CD4-positive, alpha-beta memory T cell (primary cell): ENCODE measurements around the gene NRG3. TPM values are rescaled to one million over a fixed set of nuclear protein-coding genes. Genes with fewer than 3 reads are reported as not detected.

ENCODE experiments used
- CTCF ChIA-PET: fragments of 350-600 bp; sonication (Branson Sonifier 250); formaldehyde crosslinking; loops from one replicate; lab custom pipeline; 2021; ENCODE audit warnings: inconsistent platforms; ENCODE audit not compliant: partially characterized antibody; lab: Charles Lee
- POLR2A ChIA-PET: fragments of 350-600 bp; sonication (Branson Sonifier 250); formaldehyde crosslinking; loops from one replicate; lab custom pipeline; 2021; ENCODE audit not compliant: partially characterized antibody; lab: Charles Lee
- DNase-seq, 5 donors: peaks; one replicate each; pipeline versions ENCODE4 v3.0.0 to v3.0.0-alpha.2; 2020 to 2022; ENCODE audit warnings: mixed read lengths in 1 of 5
- H3K27ac ChIP-seq: one replicate; pipeline ENCODE4 v1.7.0; 2013; ENCODE audit warnings: low read depth, low read length
- H3K27me3 ChIP-seq: 2 replicates; pipeline ENCODE4 v1.7.0; 2013; ENCODE audit warnings: mild to moderate bottlenecking, low read length, moderate library complexity; ENCODE audit not compliant: insufficient read depth
- H3K36me3 ChIP-seq: 2 replicates; pipeline ENCODE4 v1.7.0; 2013; ENCODE audit warnings: mild to moderate bottlenecking, low read length, moderate library complexity; ENCODE audit not compliant: insufficient read depth
- H3K4me1 ChIP-seq: 2 replicates; pipeline ENCODE4 v1.7.0; 2013; ENCODE audit warnings: mild to moderate bottlenecking, low read length, moderate library complexity; ENCODE audit not compliant: insufficient read depth
- H3K4me3 ChIP-seq, 2 donors: one replicate each; pipeline ENCODE4 v1.7.0; 2013; ENCODE audit warnings: low read length in 2 of 2, mild to moderate bottlenecking in 1 of 2
- H3K9me3 ChIP-seq, 2 donors: one replicate each; pipeline ENCODE4 v1.7.0; 2013; ENCODE audit warnings: low read length in 2 of 2, control low read depth in 1 of 2; ENCODE audit not compliant: control insufficient read depth in 1 of 2
- H3K27ac Mint-ChIP-seq, 7 donors: one replicate each; pipeline ENCODE4 v1.8.0; 2020 to 2021; ENCODE audit warnings: mixed read lengths in 7 of 7, mild to moderate bottlenecking in 6 of 7, inconsistent platforms in 3 of 7, moderate library complexity in 3 of 7
- H3K27me3 Mint-ChIP-seq, 2 donors: one replicate each; pipeline ENCODE4 v1.8.0; 2020 to 2021; ENCODE audit warnings: mixed read lengths in 2 of 2
- H3K36me3 Mint-ChIP-seq, 2 donors: one replicate each; pipeline ENCODE4 v1.8.0; 2020 to 2021; ENCODE audit warnings: mixed read lengths in 2 of 2, inconsistent platforms in 1 of 2, mild to moderate bottlenecking in 1 of 2
- H3K4me1 Mint-ChIP-seq, 4 donors: one replicate each; pipeline ENCODE4 v1.8.0; 2020 to 2021; ENCODE audit warnings: mixed read lengths in 4 of 4, mild to moderate bottlenecking in 1 of 4
- H3K4me3 Mint-ChIP-seq, 8 donors: one replicate each; pipeline ENCODE4 v1.8.0; 2020 to 2021; ENCODE audit warnings: mixed read lengths in 8 of 8, mild to moderate bottlenecking in 7 of 8, moderate library complexity in 6 of 8, inconsistent platforms in 3 of 8
- H3K9me3 Mint-ChIP-seq, 8 donors: one replicate each; pipeline ENCODE4 v1.8.0; 2020 to 2021; ENCODE audit warnings: mixed read lengths in 8 of 8, mild to moderate bottlenecking in 5 of 8, inconsistent platforms in 3 of 8, moderate library complexity in 1 of 8
- intact Hi-C: fragments of 100-400 bp; cut with micrococcal nuclease; formaldehyde crosslinking; loops from one replicate; pipeline ENCODE4 v1.15.1; 2023
- polyA plus RNA-seq, 2 donors: library from polyadenylated mRNA; unstranded; fragments of 300-500 nt; fragmentation: Illumina TruSeq; gene quantifications; one replicate each; pipeline ENCODE4 v1.2.3, GENCODE V29; 2021
- total RNA-seq, 2 experiments: library from RNA; stranded (reverse); gene quantifications; one replicate each; pipeline ENCODE4 v1.2.3, GENCODE V29; 2021

Gene NRG3
- total and polyA plus RNA-seq, 4 experiments from 2014 or later, result not detected

- Histone ChIP-seq H3K27ac (no peak overlapping the region), H3K4me3 (no peak overlapping the region), H3K4me1 (no peaks in the 10 kb centered on the region), H3K36me3 (no peaks in the 10 kb centered on the region), H3K9me3 (no peaks in the 10 kb centered on the region), H3K27me3 (no peaks in the 10 kb centered on the region)
- H3K27me3 Mint-ChIP-seq, result no peaks in the 10 kb centered on the region
- H3K36me3 Mint-ChIP-seq, result no peaks in the 10 kb centered on the region
- H3K27ac Mint-ChIP-seq, result no peak overlapping the region
- intact Hi-C loops, result no loop called here
- H3K4me3 Mint-ChIP-seq, result no peak overlapping the region
- no peak for DNase-seq
- peaks cover 0 to 4% (median 3%) of the 10 kb centered on the region in 8 donors for H3K9me3 Mint-ChIP-seq
- H3K4me1 Mint-ChIP-seq, result no peaks in the 10 kb centered on the region
- ChIA-PET POLR2A (no interaction called here), CTCF (no interaction called here)
Observed at GRCh38 chr10:82576093-82576492, 701.1 kb downstream of the NRG3 start.

DNA sequence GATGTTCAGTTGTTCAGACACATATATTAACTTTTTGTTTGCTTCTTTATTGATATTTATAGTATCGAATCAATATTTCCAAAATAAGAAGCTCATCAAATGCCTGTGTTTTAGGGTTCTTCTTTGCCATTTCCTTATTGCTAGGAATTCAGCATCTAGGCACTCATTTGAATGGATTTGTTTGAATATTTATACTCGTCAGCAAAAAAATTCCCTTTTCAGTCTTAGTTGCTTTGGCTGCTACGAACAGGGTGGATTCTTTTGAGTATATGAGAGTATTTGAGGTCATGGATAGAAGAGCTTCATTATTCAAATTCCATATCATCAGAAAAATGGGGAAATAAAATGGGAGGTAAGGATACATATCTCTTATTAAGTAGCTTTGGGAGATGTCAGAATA is 706.9 kb downstream of the NRG3 start:
- no peak overlapping the region for H3K4me3 Mint-ChIP-seq
- peaks cover 0 to 7% (median 5%) of the 10 kb centered on the region in 8 donors for H3K9me3 Mint-ChIP-seq
- no peaks in the 10 kb centered on the region for H3K9me3 ChIP-seq
- H3K27ac ChIP-seq, result no peak overlapping the region
- H3K36me3 ChIP-seq, result no peaks in the 10 kb centered on the region
- H3K4me1 ChIP-seq, result no peaks in the 10 kb centered on the region
- H3K27me3 Mint-ChIP-seq, result no peaks in the 10 kb centered on the region
- ChIA-PET POLR2A (no interaction called here), CTCF (no interaction called here)
- H3K27ac Mint-ChIP-seq, result no peak overlapping the region
- no peaks in the 10 kb centered on the region for H3K27me3 ChIP-seq
- H3K4me3 ChIP-seq, result no peak overlapping the region
- DNase-seq, result no peak
- no peaks in the 10 kb centered on the region for H3K4me1 Mint-ChIP-seq
- no peaks in the 10 kb centered on the region for H3K36me3 Mint-ChIP-seq
- intact Hi-C loops, result no loop called here

DNA sequence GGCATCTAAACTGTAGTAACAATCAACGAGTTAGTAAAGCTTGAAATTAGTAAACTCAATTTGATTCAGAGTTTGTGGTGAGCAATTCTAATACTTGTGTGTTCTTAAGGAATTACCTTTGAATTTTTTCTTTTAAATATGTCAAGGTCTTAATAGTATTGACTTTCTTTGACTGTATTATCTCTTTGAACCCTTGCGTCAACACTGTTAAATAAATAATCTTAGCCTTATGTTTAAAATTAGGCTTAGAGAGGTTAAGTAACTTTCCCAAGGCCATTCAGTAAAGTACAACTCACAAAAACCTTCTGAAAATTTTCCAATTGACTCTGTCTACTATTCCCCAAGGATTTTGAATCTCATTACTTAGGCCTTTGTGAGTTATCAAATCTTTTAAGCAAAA is 716.4 kb downstream of the NRG3 start:
- Mint-ChIP-seq H3K36me3 (no peaks in the 10 kb centered on the region), H3K4me3 (no peak overlapping the region), H3K27me3 (no peaks in the 10 kb centered on the region), H3K9me3 (peaks cover 0 to 9% (median 4%) of the 10 kb centered on the region in 8 donors), H3K27ac (no peak overlapping the region), H3K4me1 (no peaks in the 10 kb centered on the region)
- no peaks in the 10 kb centered on the region for H3K9me3 ChIP-seq
- no peaks in the 10 kb centered on the region for H3K4me1 ChIP-seq
- H3K27ac ChIP-seq, result no peak overlapping the region
- no peaks in the 10 kb centered on the region for H3K36me3 ChIP-seq
- POLR2A ChIA-PET, result no interaction called here
- no peak overlapping the region for H3K4me3 ChIP-seq
- no peak for DNase-seq
- intact Hi-C loops, result no loop called here
- H3K27me3 ChIP-seq, result no peaks in the 10 kb centered on the region
- CTCF ChIA-PET, result no interaction called here

DNA sequence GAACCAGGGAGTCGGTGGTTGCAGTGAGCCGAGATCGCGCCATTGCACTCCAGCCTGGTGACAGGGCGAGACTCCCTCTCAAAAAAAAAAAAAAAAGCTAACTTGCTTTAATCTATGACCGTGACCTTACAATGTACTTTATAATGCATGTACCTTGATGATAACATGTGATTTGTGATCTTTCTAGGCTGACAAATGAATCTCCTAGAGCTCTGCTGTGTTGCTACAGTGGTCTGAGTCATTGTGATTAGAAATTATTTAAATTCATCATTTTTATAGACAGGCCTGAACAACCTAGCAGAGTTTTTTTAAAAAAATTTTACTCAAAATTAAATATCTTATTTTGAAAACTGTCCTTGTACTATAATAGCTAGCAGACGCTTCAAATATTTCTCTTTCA is 722.8 kb downstream of the NRG3 start:
- no peaks in the 10 kb centered on the region for H3K27me3 Mint-ChIP-seq

GRCh38 chr10:82609845-82610244 is 734.9 kb downstream of the NRG3 start:
- H3K4me1 Mint-ChIP-seq, result no peaks in the 10 kb centered on the region
- no peaks in the 10 kb centered on the region for H3K27me3 Mint-ChIP-seq
- no peaks in the 10 kb centered on the region for H3K36me3 Mint-ChIP-seq
- Histone ChIP-seq H3K9me3 (no peaks in the 10 kb centered on the region), H3K27ac (no peak overlapping the region), H3K27me3 (no peaks in the 10 kb centered on the region), H3K36me3 (no peaks in the 10 kb centered on the region), H3K4me1 (no peaks in the 10 kb centered on the region), H3K4me3 (no peak overlapping the region)
- no peak for DNase-seq
- no peak overlapping the region for H3K27ac Mint-ChIP-seq
- peaks cover 0 to 13% (median 4%) of the 10 kb centered on the region in 8 donors for H3K9me3 Mint-ChIP-seq
- CTCF ChIA-PET, result no interaction called here
- intact Hi-C loops, result no loop called here
- POLR2A ChIA-PET, result no interaction called here
- no peak overlapping the region for H3K4me3 Mint-ChIP-seq

More for the DNA sequence above, 722.8 kb downstream of the NRG3 start:
- H3K36me3 Mint-ChIP-seq, result no peaks in the 10 kb centered on the region
- H3K4me3 Mint-ChIP-seq, result no peak overlapping the region
- peaks cover 0 to 10% (median 3%) of the 10 kb centered on the region in 8 donors for H3K9me3 Mint-ChIP-seq
- no peaks in the 10 kb centered on the region for H3K27me3 ChIP-seq
- intact Hi-C loops, result no loop called here
- POLR2A ChIA-PET, result no interaction called here
- CTCF ChIA-PET, result no interaction called here
- no peaks in the 10 kb centered on the region for H3K36me3 ChIP-seq
- no peak overlapping the region for H3K27ac Mint-ChIP-seq
- H3K4me1 ChIP-seq, result no peaks in the 10 kb centered on the region
- no peak for DNase-seq
- H3K27ac ChIP-seq, result no peak overlapping the region
- H3K4me1 Mint-ChIP-seq, result no peaks in the 10 kb centered on the region
- no peaks in the 10 kb centered on the region for H3K9me3 ChIP-seq
- H3K4me3 ChIP-seq, result no peak overlapping the region

- H3K27me3 Mint-ChIP-seq, result no peaks in the 10 kb centered on the region
- Histone ChIP-seq H3K4me1 (no peaks in the 10 kb centered on the region), H3K4me3 (no peak overlapping the region), H3K36me3 (no peaks in the 10 kb centered on the region), H3K27ac (no peak overlapping the region), H3K9me3 (no peaks in the 10 kb centered on the region), H3K27me3 (no peaks in the 10 kb centered on the region)
- peaks cover 0 to 5% (median under 1%) of the 10 kb centered on the region in 8 donors for H3K9me3 Mint-ChIP-seq
- ChIA-PET CTCF (no interaction called here), POLR2A (no interaction called here)
- intact Hi-C loops, result no loop called here
- H3K4me1 Mint-ChIP-seq, result no peaks in the 10 kb centered on the region
- no peak overlapping the region for H3K27ac Mint-ChIP-seq
- H3K36me3 Mint-ChIP-seq, result no peaks in the 10 kb centered on the region
- H3K4me3 Mint-ChIP-seq, result no peak overlapping the region
- DNase-seq, result no peak
Observed at GRCh38 chr10:82618007-82618406, 743.0 kb downstream of the NRG3 start.

DNA sequence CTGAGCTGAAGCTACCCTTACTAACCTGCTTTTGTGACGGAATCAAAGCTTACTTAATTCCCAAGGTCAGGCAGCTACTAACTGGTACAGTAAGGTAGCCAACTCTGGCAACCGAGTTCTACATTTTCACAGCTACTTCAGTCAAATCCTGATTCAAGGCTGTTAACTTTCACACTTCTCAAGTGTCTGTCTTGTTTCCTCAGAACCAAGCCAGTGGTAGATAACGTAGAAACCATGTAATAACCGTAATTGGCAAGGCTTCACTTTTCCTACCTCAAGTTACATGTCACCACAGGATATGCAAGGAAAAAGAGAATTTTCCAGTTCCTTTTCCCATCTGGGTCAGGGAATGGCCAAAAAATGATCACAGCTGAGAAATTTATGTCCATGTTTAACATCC is 746.7 kb downstream of the NRG3 start:
- H3K36me3 Mint-ChIP-seq, result no peaks in the 10 kb centered on the region
- H3K4me3 Mint-ChIP-seq, result no peak overlapping the region
- H3K27me3 ChIP-seq, result no peaks in the 10 kb centered on the region
- DNase-seq, result no peak
- no peaks in the 10 kb centered on the region for H3K27me3 Mint-ChIP-seq
- H3K4me3 ChIP-seq, result no peak overlapping the region
- no peaks in the 10 kb centered on the region for H3K9me3 ChIP-seq
- no peaks in the 10 kb centered on the region for H3K36me3 ChIP-seq
- intact Hi-C loops, result no loop called here
- H3K27ac Mint-ChIP-seq, result no peak overlapping the region
- H3K4me1 ChIP-seq, result no peaks in the 10 kb centered on the region
- H3K9me3 Mint-ChIP-seq, result peaks cover 0 to 8% (median under 1%) of the 10 kb centered on the region in 8 donors
- no peak overlapping the region for H3K27ac ChIP-seq
- H3K4me1 Mint-ChIP-seq, result no peaks in the 10 kb centered on the region
- POLR2A ChIA-PET, result no interaction called here
- CTCF ChIA-PET, result no interaction called here

- intact Hi-C loops, result no loop called here
- Histone ChIP-seq H3K4me3 (no peak overlapping the region), H3K27me3 (no peaks in the 10 kb centered on the region), H3K27ac (no peak overlapping the region), H3K9me3 (no peaks in the 10 kb centered on the region), H3K36me3 (no peaks in the 10 kb centered on the region), H3K4me1 (no peaks in the 10 kb centered on the region)
- peaks cover 0 to 8% (median 0%) of the 10 kb centered on the region in 8 donors for H3K9me3 Mint-ChIP-seq
- no peaks in the 10 kb centered on the region for H3K27me3 Mint-ChIP-seq
- no peak for DNase-seq
- H3K27ac Mint-ChIP-seq, result no peak overlapping the region
- H3K4me1 Mint-ChIP-seq, result no peaks in the 10 kb centered on the region
- ChIA-PET CTCF (no interaction called here), POLR2A (no interaction called here)
- no peaks in the 10 kb centered on the region for H3K36me3 Mint-ChIP-seq
- H3K4me3 Mint-ChIP-seq, result no peak overlapping the region
Observed at GRCh38 chr10:82622479-82622878, 747.5 kb downstream of the NRG3 start.
